ENCODE data around the gene MPHOSPH9.
"Not testable (repeated sequence)": the region's sequence is repeated elsewhere in the genome, so short reads cannot be mapped to it uniquely, and the experiment has no call there.

Gene MPHOSPH9

GRCh38 chr12:123260081-123260480 lies 27.1 kb upstream of the MPHOSPH9 start:
- no peak for DNase-seq

DNA sequence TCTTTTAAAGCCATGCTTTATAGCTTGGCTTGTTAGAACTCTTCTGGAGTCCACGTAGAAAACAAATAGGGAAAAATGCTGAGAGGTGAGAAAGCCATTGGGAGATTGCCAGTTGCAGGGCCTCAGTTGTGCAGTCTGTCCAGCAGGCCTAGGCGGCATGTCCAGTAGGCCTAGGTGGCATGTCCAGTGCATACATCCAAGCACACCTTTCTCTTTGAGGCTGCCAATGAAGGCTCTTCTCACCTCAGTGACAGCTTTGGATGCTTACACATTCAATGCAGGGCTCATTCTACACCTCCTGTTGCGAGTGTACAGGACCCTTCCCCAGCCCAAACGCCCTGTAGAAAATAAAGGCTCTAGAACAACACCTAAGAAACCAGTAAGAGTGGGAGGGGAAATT lies 25.7 kb upstream of the MPHOSPH9 start:
- DNase-seq = no peak

DNA sequence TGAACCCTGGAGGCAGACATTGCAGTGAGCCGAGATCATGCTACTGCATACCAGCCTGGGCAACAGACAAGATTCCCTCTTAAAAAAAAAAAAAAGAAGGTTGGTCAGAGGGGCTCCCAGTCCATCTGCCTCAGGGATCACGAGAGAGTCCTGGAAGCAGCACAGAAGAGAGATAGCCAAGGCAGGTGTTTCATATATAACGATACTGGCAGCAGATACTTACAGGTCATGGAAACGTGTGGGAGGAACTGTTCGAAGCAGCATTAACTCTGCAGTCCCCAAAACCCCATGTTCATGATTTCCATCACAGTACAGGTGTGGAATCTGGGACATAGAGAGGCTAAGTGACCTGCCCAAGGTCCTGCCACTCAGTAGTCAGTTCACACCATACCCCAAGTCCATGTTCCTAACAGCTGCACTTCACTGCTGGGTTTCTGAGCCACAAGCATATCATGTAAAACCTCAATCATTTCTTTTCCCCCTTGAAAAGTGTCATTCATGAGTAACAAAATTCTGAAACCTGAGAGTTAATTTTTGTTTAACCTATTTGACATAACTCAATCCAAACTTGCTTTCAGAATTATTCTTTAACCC lies 22.0 kb upstream of the MPHOSPH9 start:
- DNase-seq = no peak

- DNase-seq = no peak
Measured at GRCh38 chr12:123253641-123254459, 20.9 kb upstream of the MPHOSPH9 start.

DNA sequence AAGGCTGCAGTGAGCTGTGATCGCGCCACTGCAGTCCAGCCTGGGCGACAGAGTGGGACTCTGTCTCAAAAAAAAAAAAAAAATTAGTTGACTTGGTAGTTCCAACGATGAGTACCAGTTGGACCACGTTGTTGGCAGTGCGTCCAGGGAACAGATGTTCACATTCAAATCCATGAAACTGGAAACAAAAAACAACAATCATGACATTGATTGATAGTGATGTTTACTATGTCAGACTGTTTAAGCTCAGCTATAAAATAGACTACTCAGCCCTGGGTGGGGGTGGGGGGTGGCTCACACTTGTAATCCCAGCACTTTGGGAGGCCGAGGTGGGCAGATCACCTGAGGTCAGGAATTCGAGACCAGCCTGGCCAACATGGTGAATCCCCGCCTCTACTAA lies 19.4 kb upstream of the MPHOSPH9 start:
- not testable (repeated sequence) for DNase-seq

DNA sequence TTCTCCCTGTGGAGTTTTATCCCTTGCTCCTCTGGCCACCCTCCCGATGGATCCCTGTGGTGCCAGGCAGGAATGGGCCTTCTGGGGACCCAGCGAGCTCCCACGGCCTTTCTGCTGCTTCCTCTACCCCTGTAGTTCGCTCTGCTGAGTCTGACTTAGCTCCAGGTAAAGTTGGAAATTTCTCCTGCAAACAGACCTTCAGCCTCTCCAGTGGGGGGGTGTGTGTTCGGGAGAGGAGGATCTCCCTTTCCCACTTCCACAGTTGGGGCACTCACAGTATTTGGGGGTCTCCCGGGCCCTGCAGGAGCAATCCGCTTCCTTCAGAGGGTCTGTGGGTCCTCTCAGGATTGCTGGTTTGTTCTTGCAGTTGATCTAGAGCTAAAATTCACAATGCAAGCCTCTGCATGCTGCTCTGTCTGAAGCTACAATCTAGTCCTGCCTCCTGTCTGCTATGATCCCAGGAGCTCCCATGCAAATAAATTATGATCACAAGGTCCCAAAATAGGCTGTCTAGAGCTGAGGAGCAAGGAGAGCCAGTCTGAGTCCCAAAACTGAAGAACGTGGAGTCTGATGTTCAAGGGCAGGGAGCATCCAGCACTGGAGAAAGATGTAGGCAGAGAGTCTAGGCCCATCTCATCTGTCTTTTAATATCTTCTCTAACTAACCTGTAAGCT lies 18.6 kb upstream of the MPHOSPH9 start:
- no peak for DNase-seq

DNA sequence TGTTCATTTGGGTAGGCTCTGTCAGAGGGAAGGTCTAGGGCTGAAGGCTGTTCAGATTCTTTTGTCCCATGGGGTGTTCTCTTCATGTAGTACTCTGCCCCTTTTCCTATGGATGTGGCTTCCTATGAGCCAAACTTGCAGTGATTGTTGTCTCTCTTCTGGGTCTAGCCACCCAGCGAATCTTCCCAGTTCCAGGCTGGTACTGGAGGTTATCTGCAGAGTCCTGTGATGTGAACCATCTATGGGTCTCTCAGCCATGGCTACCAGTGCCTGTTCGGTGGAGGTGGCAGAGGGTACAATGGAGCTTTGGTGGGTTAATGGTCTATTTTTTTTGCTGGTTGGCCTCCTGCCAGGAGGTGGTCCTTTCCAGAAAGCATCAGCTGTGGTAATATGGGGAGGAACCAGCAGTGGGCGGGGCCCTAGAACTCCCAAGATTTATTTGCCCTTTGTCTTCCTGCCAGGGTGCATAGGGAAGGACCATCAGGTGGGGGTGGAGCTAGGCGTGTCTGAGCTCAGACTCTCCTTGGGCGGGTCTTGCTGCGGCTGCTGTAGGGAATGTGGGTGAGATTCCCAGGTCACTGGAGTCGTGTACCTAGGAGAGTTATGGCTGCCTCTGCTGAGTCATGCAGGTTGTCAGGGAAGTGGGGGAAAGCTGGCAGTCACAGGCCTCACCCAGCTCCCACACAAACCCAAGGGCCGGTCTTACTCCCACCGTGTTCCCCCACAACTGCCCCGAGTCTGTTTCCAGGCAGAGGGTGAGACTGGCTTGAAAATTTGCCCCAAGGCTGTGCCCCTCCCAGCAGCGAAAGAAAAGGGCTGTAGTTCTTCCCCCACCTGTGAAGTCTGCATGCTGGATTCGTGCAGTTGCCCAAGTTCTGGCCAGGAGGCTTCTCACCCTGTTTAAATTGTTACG lies 17.8 kb upstream of the MPHOSPH9 start:
- DNase-seq = peak in 1 of 3 donors; percentile 20

DNA sequence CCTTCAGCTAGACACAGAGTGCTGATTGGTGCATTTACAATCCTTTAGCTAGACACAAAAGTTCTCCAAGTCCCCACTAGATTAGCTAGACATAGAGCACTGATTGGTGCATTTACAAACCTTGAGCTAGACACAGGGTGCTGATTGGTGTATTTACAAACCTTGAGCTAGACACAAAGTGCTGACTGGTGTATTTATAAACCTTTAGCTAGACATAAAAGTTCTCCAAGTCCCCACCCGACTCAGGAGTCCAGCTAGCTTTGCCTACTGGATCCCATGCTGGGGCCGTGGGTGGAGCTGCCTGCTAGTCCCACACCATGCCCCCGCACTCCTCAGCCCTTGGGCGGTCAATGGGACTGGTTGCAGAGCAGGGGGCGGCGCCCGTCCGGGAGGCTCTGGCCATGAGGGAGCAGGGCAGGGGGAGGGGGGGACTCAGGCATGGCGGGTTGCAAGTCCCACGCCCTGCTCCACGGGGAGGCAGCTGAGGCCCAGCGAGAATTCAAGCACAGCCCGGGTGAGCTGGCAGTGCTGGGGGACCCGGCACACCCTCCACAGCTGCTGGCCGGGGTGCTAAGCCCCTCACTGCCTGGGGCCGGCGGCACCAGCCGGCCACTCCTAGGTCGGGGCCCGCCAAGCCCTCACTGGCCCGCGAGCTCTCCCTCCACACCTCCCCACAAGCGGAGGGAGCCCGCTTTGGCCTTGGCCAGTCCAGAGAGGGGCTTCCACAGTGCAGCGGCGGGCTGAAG lies 16.2 kb upstream of the MPHOSPH9 start:
- DNase-seq = not testable (repeated sequence)

DNA sequence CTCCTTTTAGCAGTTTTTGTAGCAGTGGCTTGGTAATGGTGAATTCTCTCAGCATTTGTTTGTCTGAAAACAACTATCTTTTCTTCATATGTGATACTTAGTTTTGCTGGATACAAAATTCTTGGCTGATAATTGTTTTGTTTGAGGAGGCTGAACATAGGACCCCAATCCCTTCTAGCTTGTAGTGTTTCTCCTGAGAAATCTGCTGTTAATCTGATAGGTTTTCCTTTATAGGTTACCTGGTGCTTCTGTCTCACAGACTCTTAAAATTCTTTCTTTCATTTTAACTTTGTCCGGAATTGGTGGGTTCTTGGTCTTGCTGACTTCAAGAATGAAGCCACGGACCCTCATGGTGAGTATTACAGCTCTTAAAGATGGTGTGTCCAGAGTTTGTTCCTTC lies 15.2 kb upstream of the MPHOSPH9 start:
- DNase-seq = not testable (repeated sequence)

- DNase-seq = no peak
Measured at GRCh38 chr12:123245678-123246077, 12.7 kb upstream of the MPHOSPH9 start.

DNA sequence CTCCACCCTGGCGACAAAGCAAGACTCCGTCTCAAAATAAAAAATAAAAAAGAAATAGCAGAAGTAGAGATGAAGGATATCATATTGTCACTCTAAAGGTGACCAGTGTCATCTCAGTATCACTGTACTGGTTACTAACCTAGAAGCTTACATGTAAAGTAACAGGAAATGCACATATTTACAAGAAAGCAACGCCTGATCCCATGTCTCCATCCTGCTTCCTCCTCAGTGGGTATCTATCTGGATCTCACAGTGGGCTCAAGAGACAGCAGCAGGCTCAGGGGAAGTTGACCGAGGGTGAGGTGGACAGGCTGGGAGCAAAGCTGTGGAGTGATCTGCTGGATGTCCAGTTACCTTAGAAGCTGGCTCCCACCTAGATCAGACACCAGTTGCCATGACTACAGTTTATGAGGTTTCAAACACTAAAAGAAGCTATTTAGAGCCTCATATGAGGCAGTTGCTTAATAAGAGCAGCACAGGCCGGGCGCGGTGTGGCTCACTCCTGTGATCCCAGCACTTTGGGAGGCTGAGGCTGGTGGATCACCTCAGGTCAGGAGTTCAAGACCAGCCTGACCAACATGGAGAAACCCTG lies 10.8 kb upstream of the MPHOSPH9 start:
- DNase-seq = no peak

GRCh38 chr12:123242116-123242904 lies 9.4 kb upstream of the MPHOSPH9 start:
- peak; percentile 11 to 43 (median 39) for DNase-seq

DNA sequence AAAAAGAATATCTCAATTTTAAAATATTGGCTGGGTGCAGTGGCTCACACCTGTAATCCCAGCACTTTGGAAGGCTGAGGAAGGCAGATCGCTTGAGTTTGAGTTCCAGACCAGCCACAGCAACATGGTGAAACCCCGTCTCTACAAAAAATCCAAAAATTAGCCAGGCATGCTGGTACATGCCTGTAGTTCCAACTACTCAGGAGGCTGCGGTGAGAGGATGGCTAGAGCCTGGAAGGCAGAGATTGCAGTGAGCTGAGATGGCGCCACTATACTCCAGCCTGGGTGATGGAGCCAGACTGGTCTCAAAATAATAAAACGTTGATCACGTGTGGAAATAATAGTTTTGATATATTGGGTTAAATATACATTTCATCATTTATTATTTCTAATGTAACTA lies 6.0 kb upstream of the MPHOSPH9 start:
- no peak for DNase-seq

GRCh38 chr12:123238330-123238682 lies 5.4 kb upstream of the MPHOSPH9 start:
- no peak for DNase-seq

GRCh38 chr12:123237646-123238329 lies 4.8 kb upstream of the MPHOSPH9 start:
- DNase-seq = peak; percentile 76 to 84 (median 83)

GRCh38 chr12:123233505-123234308 lies 766 bp upstream of the MPHOSPH9 start:
- DNase-seq = peak; percentile 21 to 28 (median 22)

DNA sequence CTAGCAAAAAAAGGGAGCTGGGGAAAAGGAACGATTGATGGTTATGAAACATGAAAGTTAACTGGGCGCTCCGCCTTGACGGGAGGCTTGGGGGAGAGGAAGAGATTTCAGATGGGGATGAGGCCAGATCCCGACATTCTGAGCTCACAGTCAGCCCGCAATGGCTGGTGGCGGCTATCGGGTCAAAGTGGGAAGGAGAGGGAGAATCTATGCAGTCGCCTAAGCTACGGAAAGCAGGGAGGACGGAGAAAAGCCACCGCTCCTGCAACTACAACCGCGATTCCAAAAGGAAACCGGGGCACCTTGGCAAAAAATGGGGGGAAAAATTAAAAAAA lies 502 bp downstream of the MPHOSPH9 start:
- no peak for DNase-seq

- no peak for DNase-seq
Measured at GRCh38 chr12:123231931-123232330, 1.0 kb downstream of the MPHOSPH9 start.

DNA sequence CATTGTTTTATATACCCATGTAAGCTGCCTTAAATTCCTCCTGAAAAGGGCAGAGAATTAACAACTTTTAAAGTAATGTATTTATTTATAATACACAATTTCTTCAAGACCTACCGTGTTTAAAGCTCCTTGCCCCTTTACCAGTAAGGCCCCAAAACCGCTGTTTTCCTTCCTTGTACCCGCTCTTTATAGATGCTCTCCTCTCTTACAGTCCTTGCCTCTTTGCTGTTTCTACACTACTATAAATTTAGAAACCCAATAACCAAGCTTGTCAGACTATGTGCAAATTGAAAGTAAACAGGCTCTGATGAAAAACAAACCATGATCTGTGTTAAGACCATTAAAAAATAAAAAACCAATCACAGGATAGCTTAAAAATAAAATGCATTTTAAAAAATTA lies 3.9 kb downstream of the MPHOSPH9 start:
- no peak for DNase-seq

All from suppressor macrophage treated with lipopolysaccharide for 1 hour (primary cell).